COLO829 (cell line): ENCODE data around the gene TCERG1L.
"Not testable (repeated sequence)": the region's sequence is repeated elsewhere in the genome, so short reads cannot be mapped to it uniquely, and the experiment has no call there.

ENCODE experiments used
- DNase-seq: peaks from one replicate; pipeline ENCODE4 v3.0.0; 2012; ENCODE audit warnings: low spot score

Gene TCERG1L

DNA sequence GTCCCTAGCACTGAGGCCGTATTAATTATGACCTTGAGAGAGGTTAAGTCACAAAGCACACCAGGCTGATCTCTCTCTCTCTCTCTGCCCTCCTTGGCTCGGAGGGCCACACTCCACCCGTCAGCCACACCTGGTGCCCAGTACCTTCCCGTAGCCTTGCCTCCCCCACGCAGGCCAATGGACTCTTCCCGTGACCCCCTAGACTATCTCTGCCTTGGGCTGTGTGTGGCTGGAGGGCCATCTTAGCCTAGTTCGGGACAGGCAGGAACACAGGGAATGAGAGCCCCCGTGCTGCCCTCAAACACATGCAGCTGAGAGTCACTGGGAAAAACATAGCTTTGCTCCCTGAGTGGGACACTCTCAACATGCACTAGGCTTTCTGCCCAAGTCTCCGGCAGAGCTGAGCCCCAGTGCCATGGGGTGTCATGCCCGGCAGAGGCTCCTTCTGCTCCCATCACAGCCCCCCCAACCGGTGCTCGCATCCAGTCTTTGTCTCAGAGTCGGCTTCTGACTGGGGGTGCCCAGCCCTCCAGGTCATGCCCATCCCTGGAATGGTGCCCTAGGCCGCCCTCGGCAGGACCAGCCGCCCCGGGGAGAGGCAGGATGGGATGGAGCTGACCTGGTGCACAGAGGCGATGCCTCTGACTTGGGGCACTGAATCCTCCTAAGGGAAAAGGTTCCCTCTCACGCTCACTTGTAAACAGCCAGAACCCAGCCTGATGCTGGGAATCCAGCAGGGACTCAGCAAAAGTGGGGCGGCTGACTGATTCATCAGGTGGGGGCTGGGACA lies 63.0 kb downstream of the TCERG1L start:
- no peak for DNase-seq

DNA sequence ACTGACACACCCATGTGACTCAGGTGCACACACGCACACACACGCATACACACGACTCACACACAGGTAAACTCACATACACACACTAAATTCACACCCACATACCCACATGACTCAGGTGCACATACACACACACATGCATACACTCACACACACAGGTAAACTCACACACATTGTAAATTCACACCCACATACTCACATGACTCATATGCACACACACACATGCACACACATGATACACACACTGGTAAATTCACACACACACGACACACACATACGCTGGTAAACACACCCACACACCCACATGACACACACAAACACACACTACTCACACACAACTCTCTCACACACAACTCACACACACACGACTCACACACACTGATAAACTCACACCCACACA lies 63.6 kb downstream of the TCERG1L start:
- no peak for DNase-seq

DNA sequence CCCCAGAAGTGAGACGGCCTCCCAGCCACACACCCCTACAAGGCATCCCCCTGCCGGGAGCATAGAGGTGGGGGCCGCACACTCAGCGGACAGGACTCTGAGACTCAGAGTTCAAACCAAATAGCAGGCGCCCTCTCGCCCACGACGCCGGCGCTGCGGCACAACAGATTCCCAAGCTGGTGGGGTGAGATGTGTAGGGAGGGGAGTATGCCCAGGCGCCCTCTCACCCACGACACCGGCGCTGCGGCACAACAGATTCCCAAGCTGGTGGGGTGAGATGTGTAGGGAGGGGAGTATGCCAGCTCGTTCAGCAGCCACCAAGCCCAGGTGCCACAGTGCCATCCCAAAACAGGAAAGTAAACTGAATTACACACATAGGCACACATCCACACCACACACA lies 64.7 kb downstream of the TCERG1L start:
- no peak for DNase-seq

DNA sequence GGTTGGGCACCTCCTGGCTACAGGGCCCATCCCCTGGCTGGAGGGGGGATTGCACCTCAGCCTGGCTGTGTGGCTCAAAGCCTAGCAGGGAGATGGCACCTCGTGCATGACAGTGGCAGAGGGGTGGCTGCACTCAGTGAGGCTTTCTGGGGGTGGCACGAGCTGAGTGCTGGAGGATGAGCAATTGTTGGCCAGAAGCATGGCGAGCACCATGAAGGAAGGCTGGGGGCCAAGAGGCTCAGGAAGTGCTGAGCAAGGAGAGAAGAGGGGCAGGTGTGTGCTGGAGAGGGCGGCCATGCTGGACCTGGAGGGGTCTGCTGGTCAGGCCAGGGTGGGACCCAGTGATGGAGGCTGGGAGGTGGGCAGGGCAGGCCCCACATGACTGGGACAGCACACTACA lies 65.4 kb downstream of the TCERG1L start:
- no peak for DNase-seq

DNA sequence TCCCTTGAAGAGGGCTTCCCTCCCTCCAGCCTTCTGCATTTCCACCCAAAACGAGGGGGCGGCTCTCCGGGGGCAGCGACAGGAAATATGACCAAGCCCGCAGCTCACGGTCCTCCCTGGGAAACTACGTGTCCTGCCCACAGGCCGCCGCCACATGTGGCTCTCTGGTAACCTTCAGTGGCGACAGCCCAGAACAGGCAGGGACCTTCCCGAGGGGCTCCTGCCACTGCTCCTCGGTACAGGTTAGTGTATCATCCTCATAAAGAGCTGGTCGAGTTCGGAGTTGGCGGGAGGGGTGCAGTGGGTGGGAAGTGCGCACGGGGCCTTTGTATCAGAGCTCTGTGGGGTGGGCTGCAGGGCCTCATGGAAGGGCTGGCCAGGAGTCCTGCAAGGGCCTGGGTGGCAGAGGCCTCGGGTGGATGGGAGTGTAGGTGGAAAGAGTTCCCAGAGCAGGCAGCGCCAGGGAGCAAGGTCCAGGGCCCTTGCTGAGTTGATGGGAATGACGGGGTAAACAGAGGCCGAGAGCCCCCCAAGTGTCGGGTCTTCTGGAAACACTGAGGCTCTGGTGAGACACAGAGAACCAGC lies 66.0 kb downstream of the TCERG1L start:
- DNase-seq, result no peak

DNA sequence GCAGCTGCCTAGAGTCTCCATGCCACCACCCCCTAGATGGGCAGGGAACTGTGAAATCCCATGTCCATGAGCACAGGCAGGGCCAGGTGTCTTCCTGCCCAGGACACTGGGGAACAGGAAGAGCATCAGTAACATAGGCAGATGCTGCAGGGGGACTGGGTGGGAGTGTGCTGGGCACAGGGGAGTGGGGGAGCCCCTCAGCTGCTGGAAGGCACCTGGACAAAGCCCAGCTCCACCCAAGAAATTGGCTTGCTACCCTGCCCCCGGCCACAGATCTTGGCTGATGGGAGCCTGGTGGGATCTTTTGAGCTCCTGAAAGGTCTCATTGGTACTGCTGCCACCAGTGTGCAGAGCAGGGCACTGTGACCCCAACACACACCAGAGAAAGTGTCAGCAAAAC lies 66.7 kb downstream of the TCERG1L start:
- no peak for DNase-seq

DNA sequence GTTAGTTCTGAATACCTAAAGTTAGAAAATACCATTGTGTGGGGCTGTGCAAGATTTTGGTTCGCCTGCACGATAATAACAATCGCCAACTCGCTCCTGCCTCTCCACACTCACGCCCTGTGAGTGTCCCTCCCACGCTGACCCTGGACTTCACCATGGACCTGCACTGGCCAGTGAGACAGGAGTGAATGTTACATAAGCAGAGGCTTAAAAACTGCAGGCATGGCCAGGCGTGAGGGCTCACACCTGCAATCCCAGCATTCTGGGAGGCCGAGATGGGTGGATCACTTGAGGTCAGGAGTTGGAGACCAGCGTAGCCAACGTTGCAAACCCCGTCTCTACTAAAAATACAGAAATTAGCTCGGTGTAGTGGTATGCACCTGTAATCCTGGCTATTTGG lies 68.4 kb downstream of the TCERG1L start:
- no peak for DNase-seq

DNA sequence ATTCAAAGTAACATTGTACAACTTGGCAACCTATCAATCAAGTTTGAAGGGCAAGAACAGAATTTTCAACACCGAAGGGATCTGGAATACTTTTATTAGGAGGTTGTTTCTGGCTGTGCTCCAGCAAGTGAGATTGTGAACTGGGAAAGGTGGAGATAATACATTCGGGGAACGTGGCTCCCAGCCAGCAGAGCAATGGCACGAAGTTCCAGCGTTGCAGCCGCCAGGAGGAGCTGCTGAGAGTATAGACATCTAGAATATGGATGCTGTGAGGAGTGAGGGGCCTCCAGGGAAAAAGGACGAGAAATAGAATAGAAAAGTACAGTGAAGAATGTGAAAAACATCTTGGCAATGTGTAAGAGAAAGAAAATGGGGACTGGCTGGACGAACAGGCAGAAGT lies 69.5 kb downstream of the TCERG1L start:
- no peak for DNase-seq

DNA sequence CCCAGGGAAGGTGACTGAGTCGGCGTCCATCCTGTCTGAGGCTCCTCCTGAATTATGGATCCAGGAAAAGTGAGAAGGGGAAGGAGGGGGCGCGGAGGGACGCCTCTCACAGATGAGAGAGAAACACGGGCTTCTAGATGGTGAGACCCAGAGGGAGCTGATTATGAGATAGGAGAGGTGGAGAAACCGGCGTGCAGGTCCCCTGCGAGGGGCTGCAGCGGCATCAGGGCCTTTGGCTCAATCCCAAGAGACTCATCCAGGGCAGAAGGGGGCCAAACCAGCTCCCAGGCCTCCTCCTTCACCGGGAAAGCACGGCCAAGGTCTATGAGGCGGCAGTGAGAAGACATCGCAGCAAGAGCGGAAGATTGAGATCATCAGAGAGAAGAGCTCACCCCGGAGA lies 70.8 kb downstream of the TCERG1L start:
- DNase-seq, result no peak

DNA sequence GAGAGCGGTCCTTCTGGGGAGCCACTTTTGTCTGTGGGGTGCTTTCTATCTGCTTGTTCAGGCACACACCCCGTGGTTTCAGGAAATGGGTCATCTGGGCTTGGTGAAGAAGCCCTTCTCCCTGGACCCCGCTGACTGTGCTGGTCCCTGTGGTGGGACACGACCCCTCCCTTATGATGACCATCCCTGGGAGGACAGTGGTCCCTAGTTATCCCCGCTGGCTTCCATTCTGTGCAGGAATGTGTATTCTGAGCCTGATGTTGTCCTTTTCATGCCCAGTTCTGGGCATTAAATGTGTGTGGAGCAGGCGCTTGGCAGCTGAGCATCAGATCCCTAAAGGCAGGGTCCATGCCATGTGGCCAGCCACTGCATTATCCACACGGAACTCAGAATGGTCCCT lies 71.6 kb downstream of the TCERG1L start:
- no peak for DNase-seq

DNA sequence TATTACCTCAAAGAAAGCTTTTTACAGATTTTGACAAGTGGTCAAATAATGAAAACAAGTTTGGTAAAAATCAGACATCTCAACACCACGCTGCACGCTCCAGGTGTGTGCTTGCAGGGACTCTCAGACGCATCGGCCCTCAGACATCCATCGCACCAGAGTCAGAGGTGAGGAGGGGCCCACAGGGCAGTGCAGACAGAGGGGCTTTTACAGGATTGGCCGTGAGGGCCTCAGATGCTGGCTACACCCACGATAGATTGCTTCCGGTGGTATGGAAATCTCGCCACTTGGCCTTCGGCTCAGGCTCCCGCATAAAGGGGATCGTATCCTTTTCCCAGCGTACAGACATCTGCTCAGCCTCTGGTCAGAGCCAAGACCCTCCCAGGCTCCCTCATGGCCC lies 72.1 kb downstream of the TCERG1L start:
- no peak for DNase-seq

DNA sequence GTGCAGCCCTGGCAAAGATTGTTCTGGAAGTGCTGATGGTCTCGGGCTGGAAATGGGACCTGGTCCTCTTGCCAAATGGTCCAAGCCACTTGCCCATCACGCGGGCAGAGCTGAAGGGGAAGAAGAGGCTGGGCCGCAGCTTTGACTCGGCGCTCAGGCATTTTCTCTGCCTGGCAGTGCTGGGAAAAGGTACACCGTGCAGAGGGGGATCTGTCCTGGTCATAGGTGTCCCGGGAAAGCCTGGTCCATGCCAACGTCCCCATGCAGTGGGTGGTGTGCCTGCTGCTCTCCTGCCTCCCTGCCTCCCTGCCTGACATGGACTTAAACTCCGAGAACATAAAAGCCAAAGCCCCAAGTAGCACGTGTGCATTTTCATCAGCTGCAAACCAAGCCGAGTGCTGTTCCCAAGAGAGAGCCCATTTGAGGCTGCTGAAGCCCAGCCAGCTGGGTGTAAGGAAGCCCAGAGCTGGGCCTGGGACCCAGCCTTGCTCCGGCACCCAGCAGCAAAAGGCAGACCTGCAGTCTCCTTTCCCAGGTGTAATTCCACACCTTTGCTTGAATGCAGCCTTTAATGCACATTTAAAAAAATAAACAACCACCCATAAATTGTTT lies 72.7 kb downstream of the TCERG1L start:
- DNase-seq, result no peak

DNA sequence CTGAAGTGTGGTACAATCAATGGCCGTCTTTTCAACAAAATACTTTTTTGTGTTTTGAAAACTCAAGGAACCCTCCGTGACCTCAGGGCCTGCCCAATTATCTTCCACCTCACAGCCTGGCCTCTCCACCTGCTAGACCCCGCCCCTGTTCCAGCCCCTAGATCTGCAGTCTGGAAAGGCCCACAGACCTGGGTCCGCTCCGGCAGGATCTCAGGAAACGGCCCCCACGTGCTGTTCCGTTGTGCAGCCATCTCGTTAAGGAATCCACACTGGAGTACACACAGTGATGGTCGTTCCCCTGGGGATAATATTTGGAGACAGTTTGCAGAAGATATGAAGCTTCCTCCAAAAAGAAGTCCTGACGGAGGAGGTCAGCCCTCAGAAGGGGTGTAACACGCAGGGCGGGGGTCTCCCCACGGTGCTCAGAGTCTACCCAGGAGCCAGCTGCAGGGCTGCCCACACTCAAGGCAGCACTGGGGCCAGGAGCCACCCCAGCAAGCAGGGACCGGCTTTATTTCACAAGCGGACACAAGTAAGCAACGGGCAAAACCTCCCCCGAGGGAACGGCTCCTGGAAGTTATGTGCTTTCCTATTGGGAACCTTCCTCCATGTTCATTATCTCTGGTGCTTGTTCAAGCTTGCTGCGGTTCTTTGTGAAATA lies 73.4 kb downstream of the TCERG1L start:
- no peak for DNase-seq

DNA sequence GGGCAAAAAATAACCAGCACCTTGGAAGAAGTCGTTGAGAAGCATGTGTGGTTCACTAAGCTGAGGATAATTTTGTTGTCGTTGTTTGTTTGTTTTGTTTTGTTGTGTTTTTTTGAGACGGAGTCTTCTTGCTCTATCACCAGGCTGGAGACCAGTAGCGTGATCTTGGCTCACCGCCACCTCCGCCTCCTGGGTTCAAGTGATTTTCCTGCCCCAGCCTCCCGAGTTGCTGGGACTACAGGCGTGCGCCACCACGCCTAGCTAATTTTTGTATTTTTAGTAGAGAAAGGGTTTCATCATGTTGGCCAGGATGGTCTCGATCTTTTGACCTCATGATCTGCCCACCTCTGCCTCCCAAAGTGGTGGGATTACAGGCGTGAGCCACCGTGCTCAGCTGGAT lies 76.9 kb downstream of the TCERG1L start:
- not testable (repeated sequence) for DNase-seq

DNA sequence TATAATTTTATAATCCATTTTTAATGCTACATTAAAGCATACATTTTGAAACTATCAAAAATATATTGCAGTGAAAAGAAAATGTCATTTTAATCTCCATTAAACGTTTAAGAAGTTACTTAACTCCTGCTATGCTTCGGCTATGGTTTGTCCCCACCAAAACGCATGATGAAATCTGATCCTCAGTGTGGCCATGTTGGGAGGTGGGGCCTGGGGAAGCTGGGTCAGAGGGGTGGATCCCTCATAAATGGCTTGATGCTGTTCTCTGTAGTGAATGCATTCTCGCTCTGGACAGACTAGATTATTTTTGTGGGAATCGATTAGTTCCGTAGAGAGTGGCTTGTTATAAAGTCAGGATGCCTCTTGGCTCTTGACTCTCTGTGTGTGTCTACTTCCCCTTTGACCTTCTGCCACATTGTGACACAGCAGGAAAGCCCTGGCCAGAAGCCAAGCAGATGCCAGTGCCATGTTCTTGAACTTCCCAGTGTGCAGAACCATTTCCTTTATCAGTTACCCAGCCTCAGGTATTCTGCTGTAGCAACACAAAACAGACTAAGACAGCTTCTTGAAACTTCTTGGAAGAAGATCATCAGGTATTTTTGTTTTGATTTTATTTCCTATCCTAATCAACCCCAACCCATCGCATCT lies 77.8 kb downstream of the TCERG1L start:
- DNase-seq, result no peak

DNA sequence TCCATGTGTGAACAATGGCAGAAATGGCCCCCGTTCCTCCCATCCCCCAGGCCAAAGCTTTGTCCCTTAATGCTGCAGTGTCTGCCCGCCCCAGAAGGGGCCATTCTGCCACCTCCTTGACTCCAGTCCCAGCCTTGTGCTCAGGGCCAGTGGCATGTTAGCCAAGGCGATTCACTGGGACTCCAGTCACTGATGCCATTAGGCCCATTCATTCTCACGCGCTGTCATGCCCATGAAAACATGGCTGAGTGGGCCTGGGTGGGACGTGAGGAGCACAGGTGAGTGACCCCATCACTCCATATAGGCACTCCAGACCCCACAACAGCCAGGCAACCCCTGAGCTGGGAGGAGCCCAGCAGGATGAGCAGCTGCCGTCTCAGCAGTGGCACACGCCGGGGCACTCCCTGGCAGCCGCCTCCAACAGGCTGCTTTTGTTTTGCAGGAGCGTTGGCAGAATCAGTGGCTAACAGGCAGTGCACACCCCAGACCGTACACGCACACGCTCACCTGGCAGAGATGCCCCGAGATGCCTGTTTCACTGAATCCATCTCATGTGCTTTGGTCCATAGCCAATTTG lies 79.5 kb downstream of the TCERG1L start:
- no peak for DNase-seq

DNA sequence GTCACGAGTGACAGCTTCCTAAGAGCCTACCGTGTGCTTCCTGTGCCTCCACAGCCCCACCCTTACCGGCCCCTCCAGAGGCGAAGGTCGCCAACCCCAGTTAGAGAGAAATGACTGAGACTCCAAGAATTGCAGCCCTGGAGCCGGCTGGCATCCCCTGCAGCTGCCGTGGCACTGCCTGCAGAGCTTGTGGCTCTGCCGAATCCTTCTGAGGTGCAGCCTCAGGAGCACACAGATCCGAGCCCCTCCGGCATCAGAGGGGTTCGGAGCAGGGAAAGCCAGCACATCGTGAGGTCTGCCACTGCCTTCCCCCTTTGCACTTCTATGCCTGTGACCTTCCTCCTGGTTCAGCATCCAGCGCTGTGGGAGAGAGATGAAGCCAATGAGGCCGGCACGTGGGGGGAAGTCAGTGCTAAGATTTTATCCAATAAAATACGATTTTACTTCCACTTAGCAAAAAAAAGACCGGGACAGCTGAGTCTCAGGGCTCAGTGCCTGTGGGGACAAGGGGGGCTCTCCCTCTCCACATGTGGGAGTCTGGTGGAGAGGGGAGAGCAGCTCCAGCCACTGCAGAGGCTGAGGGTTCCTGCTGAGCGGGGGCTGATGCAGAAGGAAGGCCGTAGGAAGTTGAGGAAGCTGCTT lies 80.1 kb downstream of the TCERG1L start:
- no peak for DNase-seq

DNA sequence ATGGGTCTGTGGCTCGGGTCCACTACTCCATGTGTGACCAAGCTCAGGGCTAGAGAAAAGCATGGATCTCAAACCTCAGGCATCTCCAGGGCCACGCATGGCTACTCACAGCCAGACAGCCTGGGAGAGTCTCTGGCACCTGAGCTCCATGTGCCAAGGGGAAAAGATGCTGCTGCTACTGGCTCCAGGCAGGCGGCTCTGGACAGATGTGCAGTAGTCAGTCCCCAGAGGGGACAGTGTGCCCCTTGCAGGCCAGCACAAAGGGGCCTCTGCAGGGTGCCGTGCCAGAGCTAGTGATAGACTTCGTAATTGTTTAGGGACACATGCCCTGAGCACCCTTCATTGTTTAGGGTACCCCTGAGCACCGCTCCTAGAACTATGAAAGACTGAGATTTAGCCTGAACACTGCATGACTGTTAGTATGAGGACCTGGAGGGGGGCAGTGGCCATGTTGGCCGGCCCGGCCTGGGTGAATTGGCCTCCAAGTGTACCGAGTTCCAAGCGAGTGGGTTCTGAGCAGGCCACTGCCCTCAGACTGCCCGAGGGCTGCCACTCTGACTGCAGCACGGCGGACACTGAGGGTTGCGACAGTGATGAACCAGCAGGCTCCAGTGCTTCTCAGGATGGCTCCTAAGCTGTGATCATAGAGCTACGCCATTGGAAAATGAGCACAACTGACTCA lies 80.7 kb downstream of the TCERG1L start:
- no peak for DNase-seq

DNA sequence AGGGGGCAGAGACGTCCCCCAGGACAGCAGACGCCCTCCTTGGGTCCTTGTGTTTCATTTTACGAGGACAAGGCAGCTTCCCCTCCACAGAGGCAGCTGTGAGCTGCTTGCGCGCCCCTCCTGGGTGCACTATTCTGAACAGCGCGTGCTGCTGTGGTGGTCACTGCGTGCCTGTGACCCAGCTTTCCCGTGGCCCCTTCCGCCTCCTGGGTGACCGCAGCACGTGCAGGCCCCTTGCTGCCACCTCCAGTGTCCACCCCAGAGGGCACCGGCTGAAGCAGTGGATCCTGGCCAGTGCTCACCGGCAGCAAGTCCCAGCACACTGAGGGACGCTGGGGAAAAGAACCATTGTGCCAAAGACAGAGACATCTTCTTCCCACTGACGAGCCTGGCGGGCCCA lies 81.4 kb downstream of the TCERG1L start:
- no peak for DNase-seq

DNA sequence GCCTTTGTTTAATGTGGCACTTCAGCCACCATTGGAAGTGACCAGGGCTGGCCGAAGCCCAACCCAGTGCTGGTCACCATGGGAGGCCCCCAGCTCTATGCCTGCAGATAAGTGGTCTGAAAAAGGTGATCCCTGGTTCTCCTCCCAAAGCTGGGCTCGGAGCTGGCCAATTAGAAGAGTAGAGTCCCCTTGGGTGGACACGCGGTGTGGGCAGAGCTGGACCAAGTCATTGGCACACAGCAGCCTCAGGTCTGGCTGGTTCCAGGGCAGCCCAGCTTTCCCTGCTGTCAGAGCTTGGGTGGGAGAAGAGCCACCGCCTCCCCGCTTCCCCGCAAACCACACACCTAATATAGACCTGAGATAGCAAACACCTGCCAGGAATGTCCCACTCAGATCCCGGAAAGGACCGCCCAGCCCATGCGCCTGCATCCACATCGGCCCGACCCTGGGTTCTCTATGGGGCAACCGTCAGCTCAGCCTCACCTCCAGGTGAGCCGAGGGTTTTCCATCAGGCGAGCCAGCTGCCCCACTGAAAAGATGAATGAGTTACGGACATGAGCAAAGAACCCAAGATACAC lies 84.3 kb downstream of the TCERG1L start:
- DNase-seq, result no peak
